Peyer's patch (tissue), 4 donors: Measurements from ENCODE around the gene ATG7.

Experiments
- CTCF ChIP-seq, 6 experiments: fragments of 450-650 bp in 4 of 6; fragments of 200-600 bp in 2 of 6; sonication (generic) in 1 of 6; IDR thresholded peaks; one replicate each; pipeline ENCODE4 v1.5.1; 2017 to 2019; ENCODE audit warnings: antibody characterized with exemption in 6 of 6, mild to moderate bottlenecking in 3 of 6, moderate library complexity in 1 of 6
- POLR2A ChIP-seq, 2 donors: fragments of 450-650 bp; IDR thresholded peaks; one replicate each; pipeline ENCODE4 v1.5.1; 2017; ENCODE audit warnings: antibody characterized with exemption in 2 of 2, mild to moderate bottlenecking in 2 of 2, moderate library complexity in 2 of 2

GRCh38 chr3:11351451-11351850 is 79.3 kb downstream of the ATG7 start:
- no peak for TF ChIP-seq CTCF (IDR thresholded peaks at IDR 0.05)
- no peak for TF ChIP-seq POLR2A (IDR thresholded peaks at IDR 0.05)
